ENCODE data around the gene MAZ.
"Not testable (repeated sequence)": the region's sequence is repeated elsewhere in the genome, so short reads cannot be mapped to it uniquely, and the experiment has no call there.

MAZ gene

DNA sequence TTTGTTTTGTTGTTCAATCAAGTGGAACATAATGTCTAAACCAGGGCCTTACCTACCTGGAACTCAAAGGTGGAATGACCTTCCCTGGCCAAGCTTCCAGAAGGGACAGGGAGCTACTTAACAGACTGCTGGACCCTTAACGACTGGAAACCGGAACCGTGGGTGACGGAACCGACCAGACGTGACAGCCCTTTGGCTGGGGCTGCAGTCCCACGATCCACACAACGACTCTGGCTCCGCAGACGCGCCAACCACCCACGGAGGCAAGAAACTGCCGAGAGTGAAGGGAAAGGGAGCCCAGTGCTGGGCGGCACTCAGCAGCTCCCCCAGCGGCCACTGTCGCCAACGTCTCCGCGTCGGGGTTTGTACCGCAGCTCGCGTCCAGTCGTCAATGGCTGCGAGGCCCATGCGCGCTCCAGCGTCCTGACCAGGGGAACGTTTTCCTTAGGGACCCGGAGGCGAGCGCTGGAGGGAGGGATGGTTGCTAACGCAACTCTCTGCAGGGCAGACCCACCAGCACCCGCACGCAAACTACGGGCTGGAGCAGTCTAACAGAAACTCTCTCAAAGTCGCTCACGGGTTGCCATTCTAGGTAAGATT lies 21.3 kb upstream of the MAZ start:
- no peak for DNase-seq

DNA sequence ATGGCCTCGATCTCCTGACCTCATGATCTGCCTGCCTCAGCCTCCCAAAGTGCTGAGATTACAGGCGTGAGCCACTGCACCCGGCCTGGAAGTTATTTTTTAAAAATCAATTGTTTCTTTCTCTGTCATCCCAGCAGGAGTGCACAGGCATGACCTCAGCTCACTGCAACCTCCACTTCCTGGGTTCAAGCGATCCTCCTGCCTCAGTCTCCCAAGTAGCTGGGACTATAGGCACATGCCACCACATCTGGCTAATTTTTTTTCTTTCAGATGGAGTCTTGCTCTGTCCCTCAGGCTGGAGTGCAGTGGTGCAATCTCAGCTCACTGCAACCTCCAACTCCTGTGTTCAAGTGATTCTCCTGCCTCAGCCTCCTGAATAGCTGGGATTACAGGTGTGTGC lies 19.2 kb upstream of the MAZ start:
- not testable (repeated sequence) for DNase-seq

DNA sequence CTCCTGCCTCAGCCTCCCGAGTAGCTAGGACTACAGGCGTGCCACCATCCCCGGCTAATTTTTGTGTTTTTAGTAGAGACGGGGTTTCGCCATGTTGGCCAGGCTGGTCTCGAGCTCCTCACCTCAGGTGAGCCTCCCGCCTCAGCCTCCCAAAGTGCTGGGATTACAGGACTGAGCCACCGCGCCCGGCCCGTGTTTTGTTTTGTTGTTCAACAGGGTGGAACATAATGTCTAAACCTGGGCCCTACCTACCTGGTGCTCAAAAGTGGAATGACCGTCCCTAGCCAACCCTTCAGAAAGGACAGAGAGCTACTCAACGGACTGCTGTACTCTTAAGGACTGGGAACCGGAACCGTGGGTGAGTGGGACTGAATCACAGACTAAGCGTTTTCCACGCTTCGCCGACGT lies 16.6 kb upstream of the MAZ start:
- DNase-seq, result no peak

DNA sequence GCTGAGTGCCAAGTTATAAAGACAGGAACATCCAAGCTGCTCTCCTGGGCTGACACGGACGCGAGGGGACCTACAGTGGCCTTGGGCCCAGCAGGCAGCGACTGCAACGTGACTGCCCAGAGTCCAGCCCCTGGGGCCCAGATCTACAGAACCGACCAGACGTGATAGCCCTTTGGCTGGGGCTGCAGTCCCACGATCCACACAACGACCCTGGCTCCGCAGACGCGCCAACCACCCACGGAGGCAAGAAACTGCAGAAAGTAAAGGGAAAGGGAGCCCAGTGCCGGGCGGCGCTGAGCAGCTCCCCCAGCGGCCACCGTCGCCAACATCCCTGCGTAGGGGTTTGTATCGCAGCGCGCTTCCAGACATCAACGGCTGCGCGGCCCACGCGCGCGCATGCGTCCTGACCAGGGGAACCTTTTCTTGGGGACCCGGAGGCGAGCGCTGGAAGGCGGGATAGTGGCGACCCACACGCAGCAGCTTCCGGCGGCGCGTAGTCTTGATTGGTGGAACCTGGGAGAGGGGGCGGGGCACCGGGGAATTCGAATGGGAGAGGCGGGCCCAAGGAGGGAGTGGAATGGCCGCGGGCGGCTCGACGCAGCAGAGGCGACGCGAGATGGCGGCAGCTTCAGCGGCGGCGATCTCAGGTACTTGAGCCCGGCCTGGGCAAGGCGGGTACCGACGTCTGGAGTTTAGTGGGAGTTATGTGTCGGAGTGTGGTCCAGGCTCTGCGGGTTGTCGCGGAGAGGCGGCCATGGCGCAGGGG lies 16.0 kb upstream of the MAZ start, which contains the start of gene KIF22:
TSS of gene KIF22 (plus strand) at position 569 of the 766 bp plus-strand sequence. CDS start at position 578, 9 bp downstream.
- peak; percentile 94 for DNase-seq

DNA sequence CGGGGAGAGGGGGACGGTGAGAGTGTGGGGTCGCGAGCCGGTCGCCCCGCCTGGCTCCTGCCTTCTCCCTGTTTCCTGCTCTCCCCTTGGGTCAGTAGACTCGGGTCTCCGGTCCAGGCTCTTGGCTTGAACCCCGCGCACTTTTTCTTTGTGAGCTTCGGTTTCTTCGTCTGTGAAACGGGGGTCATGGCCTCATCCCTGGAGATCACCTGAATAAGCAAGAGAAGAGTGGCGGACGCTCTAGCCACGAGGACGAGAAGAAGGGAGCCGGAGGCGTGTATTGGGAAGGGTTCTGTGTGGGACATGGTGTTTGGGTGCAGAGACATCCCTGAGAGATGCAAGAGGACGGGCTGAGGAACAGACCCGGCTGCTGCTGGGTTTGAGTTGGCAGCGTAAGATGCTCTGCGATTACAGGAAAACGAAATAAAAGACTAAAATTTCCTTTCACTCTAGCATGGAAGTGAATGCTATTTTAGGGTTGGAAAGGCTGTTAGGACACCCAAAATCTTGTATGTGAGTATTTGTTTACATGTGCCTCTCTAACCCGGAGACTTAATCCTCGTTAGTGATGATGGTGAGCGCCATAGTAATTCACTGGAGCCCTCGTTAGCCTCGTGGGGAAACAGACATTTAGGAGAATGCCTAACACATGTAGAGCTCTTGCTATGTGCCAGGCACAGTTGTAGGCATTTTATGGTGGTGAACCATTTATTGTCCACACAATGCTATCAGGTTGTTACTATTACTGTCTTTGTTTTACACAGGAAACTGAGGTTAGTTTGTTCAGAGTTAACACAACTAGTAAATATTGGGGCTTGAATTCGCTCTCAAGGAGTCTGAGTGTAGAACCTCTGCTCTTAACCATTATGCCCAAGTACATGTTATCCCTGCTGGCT lies 15.1 kb upstream of the MAZ start:
- no peak for DNase-seq

DNA sequence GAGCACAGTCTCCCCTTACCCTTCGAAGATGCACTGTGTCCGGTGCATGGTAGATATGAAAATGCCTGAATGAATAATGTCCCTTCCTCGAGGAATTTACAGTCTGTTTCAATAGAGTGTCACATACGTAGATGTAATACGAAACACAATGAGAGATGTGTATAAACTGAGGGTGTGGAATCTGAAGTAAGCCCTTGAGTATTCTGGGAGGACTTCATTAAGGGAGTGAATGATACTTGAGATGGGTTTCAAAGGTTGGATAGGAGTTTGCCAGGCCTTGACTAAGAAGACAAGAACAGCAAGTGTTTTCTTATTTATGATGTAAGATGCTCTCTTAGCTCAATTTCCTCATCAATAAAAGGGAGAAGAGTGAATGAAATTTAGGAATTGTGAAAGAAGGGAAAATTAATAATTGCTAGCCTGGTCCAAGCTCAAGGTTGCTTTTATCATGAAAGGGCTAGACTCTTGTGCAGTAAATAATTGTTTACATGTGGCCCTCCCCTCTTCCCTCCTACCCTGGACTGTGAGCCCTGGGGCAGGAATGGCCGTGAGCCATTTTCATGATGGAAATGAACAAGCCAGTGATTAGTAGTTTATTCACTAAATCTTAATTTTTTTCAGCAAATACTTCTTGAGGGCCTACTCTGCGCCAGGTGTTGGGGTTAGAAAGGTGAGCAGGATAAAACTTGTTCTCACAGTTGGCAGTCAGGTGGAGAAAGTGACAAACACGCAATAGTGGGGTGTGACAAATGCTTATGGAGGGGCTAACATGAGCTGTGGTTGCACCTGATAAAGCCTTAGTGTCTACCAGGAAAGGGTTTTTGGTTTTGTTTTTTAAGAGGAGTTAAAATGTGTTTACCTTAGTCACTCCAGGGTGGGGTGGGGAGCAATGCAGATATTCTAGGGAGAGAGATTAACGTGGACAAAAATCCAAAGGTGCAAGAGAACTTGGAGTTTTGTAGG lies 14.2 kb upstream of the MAZ start:
- no peak for DNase-seq

DNA sequence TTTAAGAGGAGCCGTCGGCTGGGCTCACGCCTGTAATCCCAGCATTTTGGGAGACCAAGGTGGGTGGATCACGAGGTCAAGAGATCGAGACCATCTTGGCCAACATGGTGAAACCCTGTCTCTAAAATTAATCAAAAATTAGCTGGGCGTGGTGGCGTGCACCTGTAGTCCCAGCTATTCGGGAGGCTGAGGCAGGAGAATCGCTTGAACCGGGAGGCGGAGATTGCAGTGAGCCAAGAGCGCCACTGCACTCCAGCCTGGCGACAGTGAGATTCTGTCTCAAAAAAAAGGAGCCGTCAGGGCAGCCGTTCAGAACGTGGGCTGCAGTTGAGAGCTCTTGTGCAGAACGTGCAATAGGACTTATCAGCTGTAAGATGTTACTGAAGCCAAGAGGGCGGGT lies 13.2 kb upstream of the MAZ start:
- not testable (repeated sequence) for DNase-seq

DNA sequence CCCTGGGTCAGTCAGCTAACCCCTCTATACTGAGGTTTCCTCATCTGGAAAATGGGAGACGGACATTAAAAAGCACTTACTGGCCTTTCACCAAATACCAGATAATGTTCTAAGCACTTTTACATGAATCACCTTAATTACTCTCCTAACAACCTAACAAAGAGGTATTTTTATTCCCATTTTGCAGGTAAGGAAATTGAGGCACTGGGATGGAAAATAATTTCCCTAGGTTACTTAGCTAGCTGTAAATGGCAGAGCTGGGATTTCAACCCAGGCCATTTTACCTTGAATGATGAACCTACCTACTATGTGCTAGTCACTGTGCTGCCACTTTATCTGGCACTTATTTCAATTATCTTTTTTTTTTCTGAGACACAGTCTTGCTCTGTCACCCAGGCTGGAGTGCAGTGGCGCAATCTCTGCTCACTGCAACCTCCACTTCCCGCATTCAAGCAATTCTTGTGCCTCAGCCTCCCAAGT lies 12.1 kb upstream of the MAZ start:
- no peak for DNase-seq

DNA sequence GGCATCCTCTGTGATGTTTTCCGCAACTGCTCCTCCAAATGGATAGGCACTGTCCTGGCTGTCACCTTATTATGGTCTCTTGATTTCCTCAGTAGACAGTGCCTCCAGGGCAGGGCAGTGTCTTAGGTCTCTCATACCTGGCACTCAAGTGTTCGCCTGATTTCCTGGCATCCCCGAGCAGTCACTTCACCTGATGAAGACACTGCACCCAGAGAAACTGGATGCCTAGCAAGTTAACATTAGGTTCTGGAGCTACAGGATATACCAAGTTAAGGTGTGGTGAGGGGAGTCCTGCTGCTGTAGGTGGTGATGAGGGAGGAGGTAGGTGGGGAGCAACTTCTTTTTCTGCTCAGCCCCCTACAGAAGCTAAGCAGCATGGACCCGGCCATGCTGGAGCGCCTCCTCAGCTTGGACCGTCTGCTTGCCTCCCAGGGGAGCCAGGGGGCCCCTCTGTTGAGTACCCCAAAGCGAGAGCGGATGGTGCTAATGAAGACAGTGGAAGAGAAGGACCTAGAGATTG lies 3.9 kb upstream of the MAZ start:
- no peak for DNase-seq

DNA sequence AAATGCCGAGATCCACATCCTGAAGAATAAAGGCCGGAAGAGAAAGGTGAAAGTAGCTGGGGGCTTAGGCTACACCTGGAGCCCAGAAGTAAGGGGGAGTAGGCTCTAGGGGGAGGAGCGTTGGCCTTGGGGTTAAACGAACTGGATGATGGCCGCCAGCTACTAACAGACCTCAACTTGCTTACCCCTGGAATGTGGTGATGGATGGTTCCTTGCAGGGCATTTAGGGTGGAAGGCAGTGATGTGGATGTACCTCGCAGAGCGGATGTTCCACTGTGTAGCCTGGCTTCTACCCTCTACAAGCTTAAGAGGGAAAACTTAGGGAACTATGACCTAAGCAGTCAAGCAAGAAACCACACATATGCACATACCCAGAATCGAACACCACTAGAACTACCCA lies 2.3 kb upstream of the MAZ start:
- DNase-seq, result no peak

DNA sequence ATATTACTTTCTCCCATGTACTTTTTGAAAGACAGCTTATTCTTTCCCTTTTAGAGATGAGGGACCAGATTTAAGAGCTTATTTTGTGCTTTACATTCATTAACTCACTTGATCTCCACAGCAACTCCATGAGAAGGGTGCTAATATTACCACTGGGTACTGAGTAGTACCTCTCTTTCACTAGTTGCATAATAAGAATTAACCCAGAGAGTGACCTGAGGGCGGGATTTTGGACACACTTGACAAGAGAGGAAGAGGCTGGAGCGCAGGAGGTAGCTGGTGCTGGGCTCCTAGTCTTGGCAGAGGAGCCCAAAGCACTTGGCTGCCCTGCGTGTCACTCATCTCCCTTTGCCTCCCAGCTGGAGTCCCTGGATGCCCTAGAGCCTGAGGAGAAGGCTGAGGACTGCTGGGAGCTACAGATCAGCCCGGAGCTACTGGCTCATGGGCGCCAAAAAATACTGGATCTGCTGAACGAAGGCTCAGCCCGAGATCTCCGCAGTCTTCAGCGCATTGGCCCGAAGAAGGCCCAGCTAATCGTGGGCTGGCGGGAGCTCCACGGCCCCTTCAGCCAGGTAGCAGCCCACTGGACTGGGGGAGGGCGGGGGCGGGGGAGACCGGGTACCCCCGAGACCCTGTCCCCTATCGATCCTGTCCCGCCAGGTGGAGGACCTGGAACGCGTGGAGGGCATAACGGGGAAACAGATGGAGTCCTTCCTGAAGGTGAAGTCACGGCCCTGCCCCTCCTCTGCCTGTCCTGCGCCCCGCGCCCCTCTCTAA lies 1.7 kb upstream of the MAZ start:
- no peak for DNase-seq

DNA sequence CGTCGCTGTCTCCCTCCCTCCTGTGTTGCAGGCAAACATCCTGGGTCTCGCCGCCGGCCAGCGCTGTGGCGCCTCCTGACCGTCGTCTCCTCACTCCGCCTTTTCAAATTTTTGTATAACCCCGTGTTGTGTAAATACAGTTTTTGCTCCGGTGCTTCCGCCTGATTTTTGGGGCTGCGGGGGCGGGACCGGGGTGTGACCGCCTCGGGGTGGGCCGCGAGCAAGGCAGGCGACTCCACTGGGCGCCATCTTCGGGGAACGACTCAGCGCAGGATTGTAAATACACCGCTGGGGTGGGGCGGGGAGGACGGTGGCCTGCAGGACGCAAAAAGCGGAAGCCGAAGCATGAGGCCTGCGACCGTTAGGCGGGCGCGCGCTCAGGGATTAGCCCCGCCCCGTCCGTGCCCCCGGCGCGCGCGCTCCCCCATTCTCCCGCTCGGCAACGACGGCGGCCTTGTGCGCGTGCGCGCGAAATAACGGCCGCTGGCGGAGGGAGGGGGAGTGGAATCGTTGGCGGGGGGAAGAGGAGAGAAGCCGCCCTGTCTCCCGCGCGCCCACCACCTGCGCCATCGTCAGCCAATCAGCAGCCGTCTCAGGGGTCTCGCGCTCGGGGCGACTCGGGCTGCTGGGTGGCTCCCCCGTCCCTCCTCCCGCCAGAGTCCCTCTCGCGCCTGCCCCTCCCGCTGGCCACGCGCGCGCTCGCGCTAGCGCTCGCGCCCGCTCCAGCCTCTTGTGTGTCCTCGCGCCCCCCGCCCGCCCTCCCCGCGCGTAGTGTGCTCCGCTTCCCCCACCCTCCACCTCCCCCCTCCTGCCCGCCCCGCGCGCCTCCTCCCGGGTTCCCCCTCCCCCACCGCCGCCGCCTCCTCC lies 864 bp upstream of the MAZ start:
- peak; percentile 95 for DNase-seq

DNA sequence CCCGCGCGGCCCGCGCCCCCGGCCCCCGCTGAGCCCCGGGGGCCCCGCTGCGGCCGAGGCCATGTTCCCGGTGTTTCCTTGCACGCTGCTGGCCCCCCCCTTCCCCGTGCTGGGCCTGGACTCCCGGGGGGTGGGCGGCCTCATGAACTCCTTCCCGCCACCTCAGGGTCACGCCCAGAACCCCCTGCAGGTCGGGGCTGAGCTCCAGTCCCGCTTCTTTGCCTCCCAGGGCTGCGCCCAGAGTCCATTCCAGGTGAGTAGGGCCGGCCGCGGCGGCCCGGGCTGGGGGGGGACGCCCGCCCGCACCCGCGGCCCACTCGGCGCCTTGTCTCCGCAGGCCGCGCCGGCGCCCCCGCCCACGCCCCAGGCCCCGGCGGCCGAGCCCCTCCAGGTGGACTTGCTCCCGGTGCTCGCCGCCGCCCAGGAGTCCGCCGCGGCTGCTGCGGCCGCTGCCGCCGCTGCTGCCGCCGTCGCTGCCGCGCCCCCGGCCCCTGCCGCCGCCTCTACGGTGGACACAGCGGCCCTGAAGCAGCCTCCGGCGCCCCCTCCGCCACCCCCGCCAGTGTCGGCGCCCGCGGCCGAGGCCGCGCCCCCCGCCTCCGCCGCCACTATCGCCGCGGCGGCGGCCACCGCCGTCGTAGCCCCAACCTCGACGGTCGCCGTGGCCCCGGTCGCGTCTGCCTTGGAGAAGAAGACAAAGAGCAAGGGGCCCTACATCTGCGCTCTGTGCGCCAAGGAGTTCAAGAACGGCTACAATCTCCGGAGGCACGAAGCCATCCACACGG lies 504 bp downstream of the MAZ start:
- DNase-seq, result peak; percentile 49

DNA sequence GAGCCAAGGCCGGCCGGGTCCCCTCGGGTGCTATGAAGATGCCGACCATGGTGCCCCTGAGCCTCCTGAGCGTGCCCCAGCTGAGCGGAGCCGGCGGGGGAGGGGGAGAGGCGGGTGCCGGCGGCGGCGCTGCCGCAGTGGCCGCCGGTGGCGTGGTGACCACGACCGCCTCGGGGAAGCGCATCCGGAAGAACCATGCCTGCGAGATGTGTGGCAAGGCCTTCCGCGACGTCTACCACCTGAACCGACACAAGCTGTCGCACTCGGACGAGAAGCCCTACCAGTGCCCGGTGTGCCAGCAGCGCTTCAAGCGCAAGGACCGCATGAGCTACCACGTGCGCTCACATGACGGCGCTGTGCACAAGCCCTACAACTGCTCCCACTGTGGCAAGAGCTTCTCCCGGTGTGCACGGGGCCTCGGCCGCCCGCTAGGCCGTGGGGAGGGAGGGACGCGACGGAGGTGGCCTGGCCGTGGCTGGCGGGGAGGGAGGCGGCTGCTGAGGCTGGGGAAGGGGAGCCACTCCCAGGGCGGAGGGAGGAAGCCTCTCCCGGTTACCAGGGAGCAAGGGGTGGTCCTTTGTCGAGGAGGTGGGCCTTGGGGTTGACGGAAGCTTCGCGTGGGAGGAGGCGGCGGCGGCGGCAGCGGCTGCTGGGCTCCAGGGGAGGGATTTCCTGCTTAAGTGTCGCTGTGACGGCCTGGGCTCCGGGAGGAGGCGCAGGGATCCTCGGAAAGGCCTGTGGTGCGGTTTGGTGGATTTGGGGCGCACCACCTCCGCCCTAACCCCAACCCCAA lies 1.3 kb downstream of the MAZ start:
- peak; percentile 71 for DNase-seq

DNA sequence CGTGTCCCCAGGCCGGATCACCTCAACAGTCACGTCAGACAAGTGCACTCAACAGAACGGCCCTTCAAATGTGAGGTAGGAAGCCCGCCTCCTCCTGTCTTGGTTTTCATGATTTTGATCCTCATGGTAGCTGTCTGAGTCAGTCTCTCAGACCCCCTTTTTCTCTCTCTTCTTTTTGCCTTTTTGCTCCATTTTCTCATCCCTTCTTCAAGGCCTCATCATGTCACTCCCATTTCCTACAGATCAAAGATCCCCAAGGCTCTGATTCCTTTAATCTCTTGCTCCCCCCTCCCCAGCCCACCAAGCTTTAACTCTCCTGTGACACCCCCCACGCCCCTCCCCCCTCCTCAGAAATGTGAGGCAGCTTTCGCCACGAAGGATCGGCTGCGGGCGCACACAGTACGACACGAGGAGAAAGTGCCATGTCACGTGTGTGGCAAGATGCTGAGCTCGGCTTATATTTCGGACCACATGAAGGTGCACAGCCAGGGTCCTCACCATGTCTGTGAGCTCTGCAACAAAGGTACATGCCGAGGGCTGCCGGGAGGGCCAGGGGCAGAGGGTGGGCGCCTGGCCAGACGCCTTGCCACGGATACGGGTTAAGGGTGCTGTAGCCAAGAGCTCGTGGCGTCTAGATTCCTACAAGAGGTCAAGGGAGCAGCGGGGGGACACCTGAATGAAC lies 2.0 kb downstream of the MAZ start:
- no peak for DNase-seq

DNA sequence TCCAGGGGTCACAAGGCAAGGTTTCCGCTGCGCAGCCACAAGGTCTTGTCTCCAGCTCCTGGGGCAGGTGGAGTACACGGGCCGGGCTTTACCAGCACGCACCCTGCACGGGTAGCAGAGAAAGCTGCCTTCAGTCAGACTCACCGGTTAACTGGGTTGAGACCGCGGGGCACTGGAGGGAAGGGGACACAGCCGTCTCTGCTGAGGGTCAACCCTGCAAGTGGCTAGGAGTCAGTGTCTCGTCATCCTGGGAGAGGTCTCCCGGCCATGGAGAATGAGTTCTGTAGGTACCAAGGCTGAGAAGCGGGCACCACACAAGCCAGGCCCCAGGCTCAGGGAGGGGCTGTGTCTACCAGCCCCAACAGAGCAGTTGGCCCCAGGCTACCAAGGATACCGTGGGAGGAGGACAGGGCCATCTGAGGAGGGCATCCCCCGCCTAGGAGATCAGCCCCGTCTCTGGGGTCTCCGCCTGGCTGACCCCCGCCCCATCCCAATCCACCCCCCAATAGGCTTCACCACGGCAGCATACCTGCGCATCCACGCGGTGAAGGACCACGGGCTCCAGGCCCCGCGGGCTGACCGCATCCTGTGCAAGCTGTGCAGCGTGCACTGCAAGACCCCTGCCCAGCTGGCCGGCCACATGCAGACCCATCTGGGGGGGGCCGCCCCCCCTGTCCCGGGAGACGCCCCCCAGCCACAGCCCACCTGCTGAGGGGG lies 2.9 kb downstream of the MAZ start:
- no peak for DNase-seq

Measured in NCI-H446 treated with DMSO at 0.1 percent for 48 hours (cell line).